B cell (primary cell): ENCODE data around the gene DGKB. TPM values are rescaled to one million over a fixed set of nuclear protein-coding genes. Genes with fewer than 3 reads are reported as not detected.

Experiments
- ATAC-seq: fragments of 200-7000 bp; cut with Tn5 transposase; one replicate; pipeline ENCODE4 v1.10.0; 2021; ENCODE audit warnings: low read depth, mild to moderate bottlenecking, moderate number of reproducible peaks, moderate library complexity
- CTCF ChIA-PET: fragments of 350-600 bp; sonication (Branson Sonifier 250); formaldehyde crosslinking; loops from one replicate; lab custom pipeline; 2021; ENCODE audit warnings: antibody characterized with exemption, inconsistent platforms; lab: Charles Lee
- POLR2A ChIA-PET: fragments of 350-600 bp; sonication (Branson Sonifier 250); formaldehyde crosslinking; loops from one replicate; lab custom pipeline; 2021; ENCODE audit warnings: antibody characterized with exemption; lab: Charles Lee
- DNase-seq: peaks from one replicate; pipeline ENCODE4 v3.0.0; 2013
- H2AFZ ChIP-seq: 2 replicates; pipeline ENCODE4 v1.6.1; 2012; ENCODE audit warnings: mild to moderate bottlenecking, low read depth, low read length; ENCODE audit not compliant: insufficient read depth, poor library complexity, severe bottlenecking
- H3K27ac ChIP-seq, 2 donors: 1 replicate in 1 of 2; 2 replicates in 1 of 2; pipeline ENCODE4 v1.5.1; 2012 to 2013; ENCODE audit warnings: low read length in 2 of 2, mild to moderate bottlenecking in 2 of 2, moderate library complexity in 1 of 2
- H3K27me3 ChIP-seq, 4 experiments: fragments of 200-600 bp in 1 of 4; sonication (generic) in 1 of 4; replicated peaks in 1 of 4; 1 replicate in 2 of 4; 2 replicates in 2 of 4; pipeline versions ENCODE4 v1.6.1 to v1.7.0; 2013 to 2016; ENCODE audit warnings: low read length in 3 of 4, mild to moderate bottlenecking in 2 of 4, mixed read lengths in 1 of 4, moderate library complexity in 1 of 4; ENCODE audit not compliant: insufficient read depth in 4 of 4, control insufficient read depth in 3 of 4; ENCODE audit errors: control extremely low read depth in 1 of 4
- H3K36me3 ChIP-seq, 2 experiments: replicated peaks in 1 of 2; 1 replicate in 1 of 2; 2 replicates in 1 of 2; pipeline versions ENCODE4 v1.6.1 to v1.7.1; 2013; ENCODE audit warnings: low read length in 1 of 2; ENCODE audit not compliant: insufficient read depth in 2 of 2, control insufficient read depth in 1 of 2; ENCODE audit errors: control extremely low read depth in 1 of 2, extremely low read depth in 1 of 2
- H3K4me1 ChIP-seq, 2 donors: fragments of 200-600 bp in 1 of 2; sonication (generic) in 1 of 2; 1 replicate in 1 of 2; 2 replicates in 1 of 2; pipeline versions ENCODE4 v1.5.1 to v1.6.1; 2013 to 2017; ENCODE audit warnings: low read length in 2 of 2; ENCODE audit not compliant: control insufficient read depth in 2 of 2, insufficient read depth in 2 of 2
- H3K4me2 ChIP-seq: replicated peaks from 2 replicates; pipeline ENCODE3; 2012; ENCODE audit warnings: mild to moderate bottlenecking, low read depth, low read length; ENCODE audit not compliant: poor library complexity, severe bottlenecking
- H3K4me3 ChIP-seq, 5 experiments: fragments of 200-600 bp in 1 of 5; sonication (generic) in 1 of 5; 1 replicate in 3 of 5; 2 replicates in 2 of 5; pipeline versions ENCODE4 v1.5.1 to v1.7.0; 2011 to 2016; ENCODE audit warnings: low read length in 4 of 5, mild to moderate bottlenecking in 4 of 5, low read depth in 2 of 5, control low read depth in 1 of 5, moderate library complexity in 1 of 5; ENCODE audit not compliant: insufficient read depth in 1 of 5; ENCODE audit errors: control extremely low read depth in 1 of 5, extremely low read depth in 1 of 5
- H3K79me2 ChIP-seq: fragments of 200-600 bp; sonication (generic); one replicate; pipeline ENCODE4 v1.6.0; 2016; ENCODE audit warnings: low read length; ENCODE audit not compliant: control insufficient read depth, insufficient read depth
- H3K9ac ChIP-seq: fragments of 200-600 bp; sonication (generic); 2 replicates; pipeline ENCODE4 v1.6.1; 2017; ENCODE audit warnings: mild to moderate bottlenecking, low read length, moderate library complexity
- H3K9me3 ChIP-seq, 3 donors: one replicate each; pipeline versions ENCODE4 v1.6.1 to v1.7.1; 2013; ENCODE audit warnings: low read length in 2 of 3; ENCODE audit not compliant: control insufficient read depth in 2 of 3, insufficient read depth in 1 of 3; ENCODE audit errors: control extremely low read depth in 1 of 3
- H4K20me1 ChIP-seq: 2 replicates; pipeline ENCODE4 v1.6.0; 2012; ENCODE audit warnings: mild to moderate bottlenecking, low read length; ENCODE audit not compliant: insufficient read depth, control insufficient read depth, poor library complexity, severe bottlenecking
- H3K27ac Mint-ChIP-seq: one replicate; pipeline ENCODE4 v1.8.0; 2021; ENCODE audit warnings: mixed read lengths
- H3K27me3 Mint-ChIP-seq: one replicate; pipeline ENCODE4 v1.8.0; 2021; ENCODE audit warnings: mixed read lengths
- H3K4me1 Mint-ChIP-seq: one replicate; pipeline ENCODE4 v1.8.0; 2021; ENCODE audit warnings: mixed read lengths
- H3K4me3 Mint-ChIP-seq: one replicate; pipeline ENCODE4 v1.8.0; 2021; ENCODE audit warnings: mixed read lengths
- H3K9me3 Mint-ChIP-seq: one replicate; pipeline ENCODE4 v1.8.0; 2022; ENCODE audit warnings: mixed read lengths; ENCODE audit not compliant: insufficient read depth
- EZH2 ChIP-seq: IDR thresholded peaks from 2 replicates; pipeline ENCODE4 v1.6.1; 2012; ENCODE audit warnings: borderline replicate concordance, low read depth, mild to moderate bottlenecking, moderate library complexity, low read length; ENCODE audit not compliant: insufficient read depth, poor library complexity, severe bottlenecking
- WGBS: methylation state at CpG from one replicate; pipeline ENCODE4 v1.1.5; 2013; ENCODE audit warnings: missing lambda C conversion rate; ENCODE audit not compliant: insufficient coverage; 5-methylcytosine and 5-hydroxymethylcytosine counted together
- intact Hi-C: fragments of 100-400 bp; cut with micrococcal nuclease; formaldehyde crosslinking; loops from one replicate; pipeline ENCODE4 v1.10.0; 2022
- polyA plus RNA-seq: library from polyadenylated mRNA; depleted of rRNA; stranded (reverse); fragments of >200 nt; gene quantifications from 2 replicates; pipeline ENCODE4 v1.2.3, GENCODE V29; 2012
- total RNA-seq, 2 donors: library from RNA; stranded (reverse); fragments of 120-200 nt in 1 of 2; gene quantifications; 1 replicate in 1 of 2; 2 replicates in 1 of 2; pipeline versions ENCODE4 v1.2.3 to v1.2.4, GENCODE V29; 2013 to 2022
- TF ChIP-seq, protein P1 (sequence below): fragments of 200-600 bp; IDR thresholded peaks from one replicate; pipeline ENCODE4 v1.8.0; 2022; ENCODE audit warnings: antibody characterized with exemption, mild to moderate bottlenecking

The DGKB gene
- total and polyA plus RNA-seq, 2 donors (not counting 1 experiment from before 2014, with no cell fraction given), result not detected

DNA sequence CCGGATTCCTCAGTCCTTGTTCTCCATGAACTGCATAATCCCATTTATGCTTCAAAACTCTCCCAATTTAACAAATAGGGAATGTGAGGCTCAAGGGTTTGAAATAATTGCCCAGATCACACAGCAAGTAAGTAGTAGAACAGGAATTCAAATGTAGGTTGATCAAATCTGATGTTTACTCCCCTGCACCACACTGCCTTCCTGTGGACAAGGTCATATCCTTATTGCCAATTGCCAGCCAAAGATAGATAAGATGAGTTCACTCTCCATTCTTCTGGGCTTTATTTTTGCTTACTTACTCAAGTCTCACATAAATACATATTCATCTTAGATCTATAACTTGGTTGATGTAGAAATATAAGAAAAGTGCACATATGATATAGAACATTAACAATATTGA is 477.9 kb downstream of the DGKB start:
- no peaks in the 10 kb centered on the region for H3K27me3 Mint-ChIP-seq
- H3K9me3 ChIP-seq, result peaks cover 0 to 5% (median 0%) of the 10 kb centered on the region in 3 donors
- CTCF ChIA-PET, result no interaction called here
- no peak overlapping the region for H3K4me3 ChIP-seq
- intact Hi-C loops, result no loop called here
- H2AFZ ChIP-seq, result no peak overlapping the region
- no peak overlapping the region for H3K27ac Mint-ChIP-seq
- POLR2A ChIA-PET, result no interaction called here
- H3K27me3 ChIP-seq, result no peaks in the 10 kb centered on the region
- no peaks in the 10 kb centered on the region for H3K36me3 ChIP-seq
- H3K79me2 ChIP-seq, result no peaks in the 10 kb centered on the region
- WGBS, result no CpG with 5 or more reads among the region's 1 CpG
- H3K9me3 Mint-ChIP-seq, result peaks cover 3% of the 10 kb centered on the region
- no peaks in the 10 kb centered on the region for H3K4me1 Mint-ChIP-seq
- no peak overlapping the region for H3K9ac ChIP-seq
- H4K20me1 ChIP-seq, result no peaks in the 10 kb centered on the region
- TF ChIP-seq EZH2, result no peak
- TF ChIP-seq, protein P1, sequence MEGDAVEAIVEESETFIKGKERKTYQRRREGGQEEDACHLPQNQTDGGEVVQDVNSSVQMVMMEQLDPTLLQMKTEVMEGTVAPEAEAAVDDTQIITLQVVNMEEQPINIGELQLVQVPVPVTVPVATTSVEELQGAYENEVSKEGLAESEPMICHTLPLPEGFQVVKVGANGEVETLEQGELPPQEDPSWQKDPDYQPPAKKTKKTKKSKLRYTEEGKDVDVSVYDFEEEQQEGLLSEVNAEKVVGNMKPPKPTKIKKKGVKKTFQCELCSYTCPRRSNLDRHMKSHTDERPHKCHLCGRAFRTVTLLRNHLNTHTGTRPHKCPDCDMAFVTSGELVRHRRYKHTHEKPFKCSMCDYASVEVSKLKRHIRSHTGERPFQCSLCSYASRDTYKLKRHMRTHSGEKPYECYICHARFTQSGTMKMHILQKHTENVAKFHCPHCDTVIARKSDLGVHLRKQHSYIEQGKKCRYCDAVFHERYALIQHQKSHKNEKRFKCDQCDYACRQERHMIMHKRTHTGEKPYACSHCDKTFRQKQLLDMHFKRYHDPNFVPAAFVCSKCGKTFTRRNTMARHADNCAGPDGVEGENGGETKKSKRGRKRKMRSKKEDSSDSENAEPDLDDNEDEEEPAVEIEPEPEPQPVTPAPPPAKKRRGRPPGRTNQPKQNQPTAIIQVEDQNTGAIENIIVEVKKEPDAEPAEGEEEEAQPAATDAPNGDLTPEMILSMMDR, result no peak
- no peak for ATAC-seq
- no peak overlapping the region for H3K27ac ChIP-seq
- DNase-seq, result no peak
- H3K4me2 ChIP-seq, result no peak overlapping the region
- no peaks in the 10 kb centered on the region for H3K4me1 ChIP-seq
- H3K4me3 Mint-ChIP-seq, result no peak overlapping the region

DNA sequence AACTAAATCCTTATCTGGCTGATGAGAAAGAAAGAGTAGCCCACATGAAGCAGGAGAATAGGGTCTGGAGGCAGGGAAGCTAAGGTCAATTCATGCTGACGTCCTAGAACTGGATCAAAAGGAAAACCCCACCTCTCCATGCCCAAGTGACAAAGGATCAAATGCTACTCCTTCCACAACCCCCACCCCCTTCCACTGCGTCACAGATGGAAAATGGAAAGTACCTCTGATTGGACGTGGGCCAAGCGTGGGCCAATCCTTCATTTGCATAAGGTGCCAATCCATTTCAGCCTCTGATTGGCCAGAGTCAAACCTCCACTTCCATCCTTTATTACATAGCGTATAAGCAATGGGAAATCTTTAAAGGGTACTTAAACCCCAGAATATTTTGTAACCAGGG is 481.8 kb downstream of the DGKB start:
- 88% methylated on average over 1 of the region's 5 CpGs for WGBS
- no peak for ATAC-seq
- Mint-ChIP-seq H3K27me3 (no peaks in the 10 kb centered on the region), H3K4me1 (no peaks in the 10 kb centered on the region), H3K4me3 (no peak overlapping the region), H3K27ac (no peak overlapping the region), H3K9me3 (no peaks in the 10 kb centered on the region)
- Histone ChIP-seq H3K4me1 (no peaks in the 10 kb centered on the region), H2AFZ (no peak overlapping the region), H3K4me3 (no peak overlapping the region), H3K36me3 (no peaks in the 10 kb centered on the region), H3K4me2 (no peak overlapping the region), H3K9ac (no peak overlapping the region), H3K9me3 (no peaks in the 10 kb centered on the region), H3K27ac (no peak overlapping the region), H4K20me1 (no peaks in the 10 kb centered on the region), H3K79me2 (no peaks in the 10 kb centered on the region), H3K27me3 (no peaks in the 10 kb centered on the region)
- TF ChIP-seq, protein P1, result no peak
- TF ChIP-seq EZH2, result no peak
- intact Hi-C loops, result no loop called here
- POLR2A ChIA-PET, result no interaction called here
- DNase-seq, result no peak
- CTCF ChIA-PET, result no interaction called here
